Mammary epithelial cell (primary cell): ENCODE results near the gene KCNJ15.

Experiments
- EZH2 ChIP-seq: IDR thresholded peaks from 2 replicates; pipeline ENCODE4 v1.6.1; 2012; ENCODE audit warnings: low read length, inconsistent platforms, borderline replicate concordance
- TF ChIP-seq, protein P1 (sequence below), 2 donors: IDR thresholded peaks in 1 of 2; conservative IDR thresholded peaks in 1 of 2; 2 replicates each; pipeline ENCODE4 v1.5.1; 2011 to 2012; ENCODE audit warnings: inconsistent platforms in 2 of 2, low read length in 2 of 2, mild to moderate bottlenecking in 2 of 2, control low read depth in 1 of 2, low read depth in 1 of 2; ENCODE audit not compliant: insufficient read depth in 1 of 2; ENCODE audit errors: extremely low read depth in 1 of 2

DNA sequence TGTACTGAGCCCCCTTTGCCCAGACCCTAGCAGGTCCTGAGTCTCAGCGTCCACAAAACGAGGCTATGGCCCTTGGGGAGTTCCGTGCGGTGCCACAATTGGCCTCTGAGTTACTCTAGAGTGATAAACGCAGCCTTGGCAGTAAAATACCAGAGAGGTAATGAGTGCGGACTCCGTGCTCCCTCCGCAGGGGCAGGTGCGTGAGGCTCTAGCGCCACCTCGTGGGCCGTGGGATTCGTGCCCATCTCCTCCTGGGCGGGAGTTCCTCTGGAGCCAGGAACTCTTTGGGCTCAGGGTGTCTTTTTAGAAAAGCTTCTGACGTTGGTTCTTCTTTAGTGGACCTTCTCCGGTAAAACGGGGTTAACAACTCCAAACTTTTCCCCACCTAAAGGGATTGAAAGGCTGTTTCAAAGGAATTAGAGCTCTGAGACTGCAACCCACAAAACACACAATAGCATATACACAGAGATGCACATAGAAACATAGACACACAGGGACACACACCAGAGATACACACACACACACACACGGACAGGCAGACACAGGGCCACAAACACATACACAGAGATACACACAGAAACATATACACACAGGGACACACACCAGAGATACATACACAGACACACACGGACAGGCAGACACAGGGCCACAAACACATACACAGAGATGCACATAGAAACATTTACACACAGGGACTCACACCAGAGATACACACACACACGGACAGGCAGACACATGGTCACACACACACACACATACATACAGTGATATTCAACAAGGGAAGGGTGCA lies 99.4 kb downstream of the KCNJ15 start:
- TF ChIP-seq, protein P1, sequence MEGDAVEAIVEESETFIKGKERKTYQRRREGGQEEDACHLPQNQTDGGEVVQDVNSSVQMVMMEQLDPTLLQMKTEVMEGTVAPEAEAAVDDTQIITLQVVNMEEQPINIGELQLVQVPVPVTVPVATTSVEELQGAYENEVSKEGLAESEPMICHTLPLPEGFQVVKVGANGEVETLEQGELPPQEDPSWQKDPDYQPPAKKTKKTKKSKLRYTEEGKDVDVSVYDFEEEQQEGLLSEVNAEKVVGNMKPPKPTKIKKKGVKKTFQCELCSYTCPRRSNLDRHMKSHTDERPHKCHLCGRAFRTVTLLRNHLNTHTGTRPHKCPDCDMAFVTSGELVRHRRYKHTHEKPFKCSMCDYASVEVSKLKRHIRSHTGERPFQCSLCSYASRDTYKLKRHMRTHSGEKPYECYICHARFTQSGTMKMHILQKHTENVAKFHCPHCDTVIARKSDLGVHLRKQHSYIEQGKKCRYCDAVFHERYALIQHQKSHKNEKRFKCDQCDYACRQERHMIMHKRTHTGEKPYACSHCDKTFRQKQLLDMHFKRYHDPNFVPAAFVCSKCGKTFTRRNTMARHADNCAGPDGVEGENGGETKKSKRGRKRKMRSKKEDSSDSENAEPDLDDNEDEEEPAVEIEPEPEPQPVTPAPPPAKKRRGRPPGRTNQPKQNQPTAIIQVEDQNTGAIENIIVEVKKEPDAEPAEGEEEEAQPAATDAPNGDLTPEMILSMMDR (conservative IDR thresholded peaks at IDR 0.05 in 1 of 2, IDR thresholded peaks at IDR 0.05 in 1 of 2; ENCODE audit: extremely low read depth in 1 of 2, insufficient read depth in 1 of 2, low read depth in 1 of 2, low read length in 2 of 2) = peak; percentile 90 to 99
- TF ChIP-seq EZH2 = no peak
